Thymus (tissue), 11 donors: Measurements from ENCODE around the gene UCHL1. TPM values are rescaled to one million over a fixed set of nuclear protein-coding genes. Genes with fewer than 3 reads are reported as not detected.
"Not testable (repeated sequence)": the region's sequence is repeated elsewhere in the genome, so short reads cannot be mapped to it uniquely, and the experiment has no call there.

Experiments used
- DNase-seq, 9 donors: peaks; one replicate each; pipeline ENCODE4 v3.0.0-alpha.2; 2013; ENCODE audit warnings: low spot score in 9 of 9, low read depth in 6 of 9, missing footprints in 1 of 9
- H3K27ac ChIP-seq, 2 donors: one replicate each; pipeline ENCODE4 v1.5.1; 2013; ENCODE audit warnings: control low read depth in 1 of 2, low read depth in 1 of 2, low read length in 1 of 2, mild to moderate bottlenecking in 1 of 2, moderate library complexity in 1 of 2
- H3K27me3 ChIP-seq, 2 donors: one replicate each; pipeline ENCODE4 v1.5.1; 2013; ENCODE audit warnings: low read length in 1 of 2; ENCODE audit not compliant: control insufficient read depth in 2 of 2, insufficient read depth in 1 of 2
- H3K36me3 ChIP-seq, 2 donors: one replicate each; pipeline ENCODE4 v1.5.1; 2013; ENCODE audit warnings: low read length in 1 of 2, mild to moderate bottlenecking in 1 of 2, moderate library complexity in 1 of 2; ENCODE audit not compliant: control insufficient read depth in 2 of 2, insufficient read depth in 2 of 2
- H3K4me1 ChIP-seq, 2 donors: one replicate each; pipeline ENCODE4 v1.5.1; 2013; ENCODE audit warnings: low read length in 2 of 2; ENCODE audit not compliant: control insufficient read depth in 2 of 2, insufficient read depth in 2 of 2
- H3K4me3 ChIP-seq, 2 donors: one replicate each; pipeline ENCODE4 v1.5.1; 2013; ENCODE audit warnings: low read length in 2 of 2, control low read depth in 1 of 2, mild to moderate bottlenecking in 1 of 2
- H3K9me3 ChIP-seq, 2 donors: one replicate each; pipeline ENCODE4 v1.5.1; 2013; ENCODE audit warnings: low read length in 1 of 2, mild to moderate bottlenecking in 1 of 2; ENCODE audit not compliant: control insufficient read depth in 2 of 2, insufficient read depth in 1 of 2
- WGBS: extraction: QIAGEN DNeasy Blood & Tissue Kit; methylation state at CpG from one replicate; pipeline ENCODE4 v1.1.7; 2013; 5-methylcytosine and 5-hydroxymethylcytosine counted together
- polyA plus RNA-seq: library from polyadenylated mRNA; stranded (reverse); fragments of 200-250 nt; gene quantifications from one replicate; pipeline ENCODE4 v1.2.3, GENCODE V29; 2013
- total RNA-seq: library from RNA; stranded (reverse); fragments of 120-200 nt; gene quantifications from one replicate; pipeline ENCODE4 v1.2.4, GENCODE V29; 2013
- donor health status: healthy.

Gene UCHL1
- total and polyA plus RNA-seq, 2 donors = 28.0 to 56.2 TPM

GRCh38 chr4:41307638-41308037 is 50.9 kb downstream of the UCHL1 start:
- Histone ChIP-seq H3K4me1 (no peaks in the 10 kb centered on the region), H3K9me3 (no peaks in the 10 kb centered on the region), H3K27me3 (no peaks in the 10 kb centered on the region), H3K36me3 (no peaks in the 10 kb centered on the region), H3K27ac (no peak overlapping the region), H3K4me3 (no peak overlapping the region)
- 98% methylated on average over 1 of the region's 1 CpG for WGBS
- no peak for DNase-seq

GRCh38 chr4:41308398-41308797 is 51.7 kb downstream of the UCHL1 start:
- Histone ChIP-seq H3K36me3 (no peaks in the 10 kb centered on the region), H3K27ac (no peak overlapping the region), H3K9me3 (no peaks in the 10 kb centered on the region), H3K4me3 (no peak overlapping the region), H3K4me1 (no peaks in the 10 kb centered on the region), H3K27me3 (no peaks in the 10 kb centered on the region)
- 92% methylated on average over 2 of the region's 2 CpGs for WGBS
- no peak for DNase-seq

GRCh38 chr4:41315426-41315825 is 58.7 kb downstream of the UCHL1 start:
- not testable (repeated sequence) for H3K27ac ChIP-seq, H3K27me3 ChIP-seq, H3K9me3 ChIP-seq, H3K4me1 ChIP-seq, H3K36me3 ChIP-seq, DNase-seq, H3K4me3 ChIP-seq
- 97% methylated on average over 14 of the region's 14 CpGs for WGBS

- Histone ChIP-seq H3K27ac (no peak overlapping the region), H3K4me3 (no peak overlapping the region), H3K4me1 (no peaks in the 10 kb centered on the region), H3K36me3 (no peaks in the 10 kb centered on the region), H3K9me3 (no peaks in the 10 kb centered on the region), H3K27me3 (no peaks in the 10 kb centered on the region)
- 98% methylated on average over 1 of the region's 1 CpG for WGBS
- no peak for DNase-seq
Observed at GRCh38 chr4:41315862-41316261, 59.1 kb downstream of the UCHL1 start.

Other genes starting within 250 kb of the UCHL1 start
- 20.2 TPM for gene APBB2, start 42.4 kb upstream of the UCHL1 start, total RNA-seq
- gene APBB2, start 42.4 kb upstream of the UCHL1 start, polyA plus RNA-seq = 10.0 TPM